Smooth muscle cell (in vitro differentiated cells): ENCODE measurements around the gene ZNF518A. TPM values are rescaled to one million over a fixed set of nuclear protein-coding genes. Genes with fewer than 3 reads are reported as not detected.

Experiments used
- DNase-seq: peaks from one replicate; lab custom pipeline; 2025; ENCODE audit not compliant: unreplicated experiment; lab: John Stamatoyannopoulos, UW
- H2AFZ ChIP-seq: fragments of 200-600 bp; sonication (generic); 2 replicates; pipeline ENCODE4 v1.6.0; 2016; ENCODE audit warnings: antibody characterized with exemption, low read depth, mild to moderate bottlenecking
- H3F3A ChIP-seq: fragments of 200-600 bp; sonication (generic); 2 replicates; pipeline ENCODE4 v1.6.0; 2017; ENCODE audit warnings: antibody characterized with exemption, low read depth
- H3K27ac ChIP-seq: fragments of 200-600 bp; sonication (generic); 2 replicates; pipeline ENCODE4 v1.5.1; 2016; ENCODE audit warnings: low read depth, mild to moderate bottlenecking
- H3K27me3 ChIP-seq: fragments of 200-600 bp; sonication (generic); 2 replicates; pipeline ENCODE4 v1.6.1; 2016; ENCODE audit warnings: low read depth, mild to moderate bottlenecking
- H3K36me3 ChIP-seq: fragments of 200-600 bp; sonication (generic); 2 replicates; pipeline ENCODE4 v1.5.1; 2016; ENCODE audit warnings: low read depth
- H3K4me1 ChIP-seq: fragments of 200-600 bp; sonication (generic); 2 replicates; pipeline ENCODE4 v1.5.1; 2016; ENCODE audit warnings: low read depth
- H3K4me2 ChIP-seq: fragments of 200-600 bp; sonication (generic); 2 replicates; pipeline ENCODE4 v1.6.0; 2016; ENCODE audit warnings: mild to moderate bottlenecking
- H3K4me3 ChIP-seq: fragments of 200-600 bp; sonication (generic); 2 replicates; pipeline ENCODE4 v1.5.1; 2016; ENCODE audit warnings: mild to moderate bottlenecking
- H3K79me2 ChIP-seq: fragments of 200-600 bp; sonication (generic); 2 replicates; pipeline ENCODE4 v1.6.0; 2016; ENCODE audit warnings: low read depth, mild to moderate bottlenecking
- H3K9ac ChIP-seq: fragments of 200-600 bp; sonication (generic); 2 replicates; pipeline ENCODE4 v1.6.0; 2016; ENCODE audit warnings: low read depth
- H3K9me3 ChIP-seq: fragments of 200-600 bp; sonication (generic); replicated peaks from 2 replicates; pipeline ENCODE4 v1.5.1; 2016; ENCODE audit warnings: low read depth
- H4K20me1 ChIP-seq: fragments of 200-600 bp; sonication (generic); 2 replicates; pipeline ENCODE4 v1.6.0; 2016; ENCODE audit warnings: low read depth
- CTCF ChIP-seq: fragments of 200-600 bp; sonication (generic); IDR thresholded peaks from 2 replicates; pipeline ENCODE4 v1.5.1; 2017; ENCODE audit warnings: borderline replicate concordance, mild to moderate bottlenecking, antibody characterized with exemption; ENCODE audit not compliant: insufficient read depth, poor library complexity, severe bottlenecking
- WGBS: methylation state at CpG from one replicate; pipeline ENCODE4 v1.1.7; 2016; ENCODE audit warnings: low lambda C conversion rate; 5-methylcytosine and 5-hydroxymethylcytosine counted together
- polyA plus RNA-seq: library from polyadenylated mRNA; unstranded; fragments of >200 nt; fragmentation: Nextera tagmentation; extraction: Ambion mirVana; gene quantifications from 2 replicates; pipeline ENCODE4 v1.2.1, GENCODE V29; 2016
- total RNA-seq: library from RNA; depleted of rRNA; stranded (reverse); fragments of >200 nt; gene quantifications from 2 replicates; pipeline ENCODE4 v1.2.3, GENCODE V29; 2014

ZNF518A gene
- total and polyA plus RNA-seq, 2 experiments from 2014 or later = 9.0 to 26.9 TPM

- Histone ChIP-seq H3F3A (no peaks in the 10 kb centered on the region), H2AFZ (no peak overlapping the region), H3K27ac (no peak overlapping the region), H3K9me3 (no peaks in the 10 kb centered on the region), H3K4me2 (no peak overlapping the region), H3K36me3 (no peaks in the 10 kb centered on the region), H4K20me1 (no peaks in the 10 kb centered on the region), H3K4me1 (no peaks in the 10 kb centered on the region), H3K9ac (no peak overlapping the region), H3K79me2 (no peaks in the 10 kb centered on the region), H3K4me3 (no peak overlapping the region), H3K27me3 (no peaks in the 10 kb centered on the region)
- 51% methylated on average over 3 of the region's 3 CpGs for WGBS
- no peak for TF ChIP-seq CTCF
- DNase-seq = no peak
Measured at GRCh38 chr10:96107623-96108038, 22.5 kb upstream of the ZNF518A start.

GRCh38 chr10:96112531-96112930, 17.6 kb upstream of the ZNF518A start:
- no peaks in the 10 kb centered on the region for H3K9me3 ChIP-seq
- H3K4me3 ChIP-seq = no peak overlapping the region
- H3K79me2 ChIP-seq = no peaks in the 10 kb centered on the region
- no peak overlapping the region for H3K9ac ChIP-seq
- TF ChIP-seq CTCF = no peak
- H3K4me2 ChIP-seq = no peak overlapping the region
- 85% methylated on average over 7 of the region's 7 CpGs for WGBS
- no peaks in the 10 kb centered on the region for H3K4me1 ChIP-seq
- H3K27me3 ChIP-seq = no peaks in the 10 kb centered on the region
- H3K36me3 ChIP-seq = no peaks in the 10 kb centered on the region
- no peak overlapping the region for H2AFZ ChIP-seq
- H3K27ac ChIP-seq = no peak overlapping the region
- no peaks in the 10 kb centered on the region for H4K20me1 ChIP-seq
- no peak for DNase-seq
- H3F3A ChIP-seq = no peaks in the 10 kb centered on the region

- TF ChIP-seq CTCF = no peak
- DNase-seq = no peak
- Histone ChIP-seq H3K27me3 (no peaks in the 10 kb centered on the region), H3K36me3 (no peaks in the 10 kb centered on the region), H3K4me3 (no peak overlapping the region), H3K9me3 (no peaks in the 10 kb centered on the region), H3K4me2 (no peak overlapping the region), H3K4me1 (no peaks in the 10 kb centered on the region), H3K79me2 (no peaks in the 10 kb centered on the region), H3F3A (no peaks in the 10 kb centered on the region), H2AFZ (no peak overlapping the region), H3K9ac (no peak overlapping the region), H4K20me1 (no peaks in the 10 kb centered on the region), H3K27ac (no peak overlapping the region)
- 92% methylated on average over 21 of the region's 21 CpGs for WGBS
Measured at GRCh38 chr10:96118604-96119450, 11.3 kb upstream of the ZNF518A start.

- H3K9me3 ChIP-seq = no peaks in the 10 kb centered on the region
- H3K79me2 ChIP-seq = no peaks in the 10 kb centered on the region
- no peaks in the 10 kb centered on the region for H4K20me1 ChIP-seq
- TF ChIP-seq CTCF = no peak
- H3K36me3 ChIP-seq = no peaks in the 10 kb centered on the region
- no peak overlapping the region for H3K27ac ChIP-seq
- H3K9ac ChIP-seq = no peak overlapping the region
- H3K4me2 ChIP-seq = no peak overlapping the region
- no peaks in the 10 kb centered on the region for H3F3A ChIP-seq
- no peak overlapping the region for H3K4me3 ChIP-seq
- peaks cover 15% of the 10 kb centered on the region for H3K4me1 ChIP-seq
- H2AFZ ChIP-seq = no peak overlapping the region
- DNase-seq = no peak
- peaks cover 7% of the 10 kb centered on the region for H3K27me3 ChIP-seq
Measured at GRCh38 chr10:96122824-96123223, 7.3 kb upstream of the ZNF518A start.
